Activated T-cell treated with anti-CD3 and anti-CD28 coated beads, Interleukin-2, amount 50 U/mL, for 72 hours (primary cell): Measurements from ENCODE around the gene BASP1. TPM values are rescaled to one million over a fixed set of nuclear protein-coding genes. Genes with fewer than 3 reads are reported as not detected.

ENCODE experiments used
- ATAC-seq, 2 donors: fragments of 150-1000 bp; cut with Tn5 transposase; replicated peaks in 1 of 2; 2 replicates each; pipeline ENCODE4 v1.10.0; 2021; ENCODE audit warnings: moderate library complexity in 2 of 2, mild to moderate bottlenecking in 1 of 2
- DNase-seq, 2 donors: peaks; one replicate each; pipeline ENCODE4 v3.0.0; 2021 to 2022; ENCODE audit warnings: mixed read lengths in 1 of 2
- H3K27ac Mint-ChIP-seq: one replicate; pipeline ENCODE4 v1.8.0; 2022; ENCODE audit warnings: mild to moderate bottlenecking, moderate library complexity, mixed read lengths
- H3K27me3 Mint-ChIP-seq: one replicate; pipeline ENCODE4 v1.8.0; 2022; ENCODE audit warnings: low read depth, mixed read lengths
- H3K36me3 Mint-ChIP-seq, 2 donors: one replicate each; pipeline ENCODE4 v1.8.0; 2022; ENCODE audit warnings: mixed read lengths in 2 of 2, mild to moderate bottlenecking in 1 of 2; ENCODE audit not compliant: insufficient read depth in 2 of 2
- H3K4me1 Mint-ChIP-seq: one replicate; pipeline ENCODE4 v1.8.0; 2022; ENCODE audit warnings: low read depth, mixed read lengths
- H3K4me3 Mint-ChIP-seq, 2 donors: one replicate each; pipeline ENCODE4 v1.8.0; 2022; ENCODE audit warnings: mild to moderate bottlenecking in 2 of 2, mixed read lengths in 2 of 2, moderate library complexity in 2 of 2
- H3K9me3 Mint-ChIP-seq, 2 donors: one replicate each; pipeline ENCODE4 v1.8.0; 2022; ENCODE audit warnings: mixed read lengths in 2 of 2
- total RNA-seq, 2 donors: library from RNA; stranded (reverse); gene quantifications; one replicate each; pipeline ENCODE4 v1.2.3, GENCODE V29; 2022

Gene BASP1
- 1 to 10 TPM; 1.2 to 1.8 TPM for total RNA-seq

- Mint-ChIP-seq H3K9me3 (no peaks in the 10 kb centered on the region), H3K27ac (peak within 1 kb of the TSS; percentile 51), H3K4me1 (peaks cover 16% of the 10 kb centered on the region), H3K4me3 (peak within 1 kb of the TSS; percentile 64 to 71), H3K36me3 (peaks cover 2% of the 10 kb centered on the region in 2 donors), H3K27me3 (peaks cover 38% of the 10 kb centered on the region)
- ATAC-seq (peak; percentile 41 to 46), DNase-seq (peak; percentile 16 to 35)
These were observed at the start of gene BASP1 for GRCh38 chr5:17217493-17218352. Gene BASP1 (plus strand): TSS chr5:17217631. CDS start chr5:17275217, 57,586 bp downstream.

- Mint-ChIP-seq H3K36me3 (no peaks in the 10 kb centered on the region), H3K4me3 (no peak overlapping the region), H3K27ac (no peak overlapping the region), H3K27me3 (peaks cover 6% of the 10 kb centered on the region), H3K9me3 (no peaks in the 10 kb centered on the region), H3K4me1 (no peaks in the 10 kb centered on the region)
- DNase-seq (no peak), ATAC-seq (no peak)
These were observed 47.9 kb upstream of the BASP1 start for GRCh38 chr5:17169507-17169906.

- peaks cover 0 to 2% of the 10 kb centered on the region in 2 donors for H3K9me3 Mint-ChIP-seq
- no peaks in the 10 kb centered on the region for H3K36me3 Mint-ChIP-seq
- no peak for DNase-seq
- H3K27me3 Mint-ChIP-seq, result no peaks in the 10 kb centered on the region
- no peak overlapping the region for H3K27ac Mint-ChIP-seq
- ATAC-seq, result no peak
- no peak overlapping the region for H3K4me3 Mint-ChIP-seq
- H3K4me1 Mint-ChIP-seq, result no peaks in the 10 kb centered on the region
These were observed 44.6 kb upstream of the BASP1 start for GRCh38 chr5:17172791-17173190.

- no peak overlapping the region for H3K4me3 Mint-ChIP-seq
- H3K9me3 Mint-ChIP-seq, result peaks cover 0 to 2% of the 10 kb centered on the region in 2 donors
- no peaks in the 10 kb centered on the region for H3K27me3 Mint-ChIP-seq
- ATAC-seq, result no peak
- DNase-seq, result no peak
- H3K4me1 Mint-ChIP-seq, result no peaks in the 10 kb centered on the region
- no peak overlapping the region for H3K27ac Mint-ChIP-seq
- H3K36me3 Mint-ChIP-seq, result no peaks in the 10 kb centered on the region
These were observed 42.5 kb upstream of the BASP1 start for GRCh38 chr5:17174965-17175364.

- Mint-ChIP-seq H3K27me3 (no peaks in the 10 kb centered on the region), H3K4me1 (peaks cover 22% of the 10 kb centered on the region), H3K4me3 (no peak overlapping the region), H3K9me3 (peaks cover 0 to 2% of the 10 kb centered on the region in 2 donors), H3K27ac (no peak overlapping the region), H3K36me3 (no peaks in the 10 kb centered on the region)
- ATAC-seq, result no peak
- DNase-seq, result no peak
These were observed 39.7 kb upstream of the BASP1 start for GRCh38 chr5:17177501-17178372.

GRCh38 chr5:17178373-17178675 is 39.1 kb upstream of the BASP1 start:
- no peaks in the 10 kb centered on the region for H3K27me3 Mint-ChIP-seq
- H3K27ac Mint-ChIP-seq, result no peak overlapping the region
- no peaks in the 10 kb centered on the region for H3K36me3 Mint-ChIP-seq
- H3K9me3 Mint-ChIP-seq, result peaks cover 0 to 2% of the 10 kb centered on the region in 2 donors
- no peak for DNase-seq
- ATAC-seq, result no peak
- H3K4me3 Mint-ChIP-seq, result no peak overlapping the region
- peaks cover 22% of the 10 kb centered on the region for H3K4me1 Mint-ChIP-seq

GRCh38 chr5:17180330-17180843 is 37.0 kb upstream of the BASP1 start:
- no peak for ATAC-seq
- H3K27me3 Mint-ChIP-seq, result no peaks in the 10 kb centered on the region

GRCh38 chr5:17180864-17181723 is 36.3 kb upstream of the BASP1 start:
- Mint-ChIP-seq H3K36me3 (no peaks in the 10 kb centered on the region), H3K27ac (peak overlapping the region; percentile 39), H3K4me3 (peak overlapping the region in 1 of 2 donors; percentile 9), H3K4me1 (peaks cover 22% of the 10 kb centered on the region), H3K27me3 (no peaks in the 10 kb centered on the region), H3K9me3 (peaks cover 0 to 2% of the 10 kb centered on the region in 2 donors)
- DNase-seq (peak; percentile 28 to 33), ATAC-seq (peak; percentile 85 to 87)

More at GRCh38 chr5:17180330-17180843, 37.0 kb upstream of the BASP1 start:
- H3K36me3 Mint-ChIP-seq, result no peaks in the 10 kb centered on the region
- H3K4me3 Mint-ChIP-seq, result no peak overlapping the region
- H3K9me3 Mint-ChIP-seq, result peaks cover 0 to 2% of the 10 kb centered on the region in 2 donors
- peaks cover 22% of the 10 kb centered on the region for H3K4me1 Mint-ChIP-seq
- no peak for DNase-seq
- no peak overlapping the region for H3K27ac Mint-ChIP-seq

- ATAC-seq (peak; percentile 45 to 61), DNase-seq (peak in 1 of 2 donors; percentile 8)
- Mint-ChIP-seq H3K4me3 (no peak overlapping the region), H3K36me3 (no peaks in the 10 kb centered on the region), H3K27me3 (peaks cover 5% of the 10 kb centered on the region), H3K4me1 (peaks cover 27% of the 10 kb centered on the region), H3K27ac (peak overlapping the region; percentile 48), H3K9me3 (no peaks in the 10 kb centered on the region)
These were observed 34.9 kb upstream of the BASP1 start for GRCh38 chr5:17182494-17182893.

- Mint-ChIP-seq H3K27ac (no peak overlapping the region), H3K4me3 (no peak overlapping the region), H3K4me1 (peaks cover 27% of the 10 kb centered on the region), H3K27me3 (peaks cover 9% of the 10 kb centered on the region), H3K9me3 (no peaks in the 10 kb centered on the region), H3K36me3 (no peaks in the 10 kb centered on the region)
- ATAC-seq (no peak), DNase-seq (no peak)
These were observed 34.5 kb upstream of the BASP1 start for GRCh38 chr5:17182981-17183380.

GRCh38 chr5:17183831-17184230 is 33.6 kb upstream of the BASP1 start:
- DNase-seq, result no peak
- no peaks in the 10 kb centered on the region for H3K36me3 Mint-ChIP-seq
- peaks cover 15% of the 10 kb centered on the region for H3K27me3 Mint-ChIP-seq
- no peak for ATAC-seq
- no peaks in the 10 kb centered on the region for H3K9me3 Mint-ChIP-seq
- H3K27ac Mint-ChIP-seq, result no peak overlapping the region
- no peak overlapping the region for H3K4me3 Mint-ChIP-seq
- peaks cover 27% of the 10 kb centered on the region for H3K4me1 Mint-ChIP-seq

- Mint-ChIP-seq H3K27ac (no peak overlapping the region), H3K4me1 (peaks cover 27% of the 10 kb centered on the region), H3K4me3 (no peak overlapping the region), H3K9me3 (no peaks in the 10 kb centered on the region), H3K27me3 (peaks cover 21% of the 10 kb centered on the region), H3K36me3 (no peaks in the 10 kb centered on the region)
- DNase-seq (no peak), ATAC-seq (no peak)
These were observed 32.8 kb upstream of the BASP1 start for GRCh38 chr5:17184588-17184987.
